HepG2 (cell line): ENCODE measurements around the gene TRAPPC4. TPM values are rescaled to one million over a fixed set of nuclear protein-coding genes. Genes with fewer than 3 reads are reported as not detected.
A peak's percentile ranks its signal among the peaks of the same experiment; 100 is the strongest.

Experiments used
- ATF7-NPFF ChIP-seq: sonication (generic); formaldehyde crosslinking; IDR thresholded peaks from 2 replicates; pipeline ENCODE4 v1.8.1; 2023; ENCODE audit warnings: mild to moderate bottlenecking, low read depth, missing genetic modification reagents, moderate library complexity
- JARID2 ChIP-seq: sonication (generic); formaldehyde crosslinking; IDR thresholded peaks from 2 replicates; pipeline ENCODE4 v1.8.1; 2023; ENCODE audit warnings: missing genetic modification reagents, inconsistent platforms; ENCODE audit not compliant: insufficient replicate concordance
- LBX2 ChIP-seq: sonication (generic); formaldehyde crosslinking; IDR thresholded peaks from 2 replicates; pipeline ENCODE4 v1.5.0; 2020; ENCODE audit warnings: missing genetic modification reagents, mild to moderate bottlenecking, borderline replicate concordance
- MIER2 ChIP-seq: IDR thresholded peaks from 2 replicates; pipeline ENCODE4 v1.6.1; 2016; ENCODE audit warnings: missing biosample characterization, missing genetic modification reagents
- MTF1 ChIP-seq: sonication (generic); formaldehyde crosslinking; IDR thresholded peaks from 2 replicates; pipeline ENCODE4 v1.5.0; 2020; ENCODE audit warnings: missing genetic modification reagents
- NR2F1 ChIP-seq, 2 experiments: fragments of 450-650 bp in 1 of 2; formaldehyde crosslinking in 1 of 2; IDR thresholded peaks; 2 replicates each; pipeline versions ENCODE4 v1.5.0 to v1.6.1; 2016 to 2020; ENCODE audit warnings: mild to moderate bottlenecking in 1 of 2, missing compliant biosample characterization in 1 of 2, missing genetic modification reagents in 1 of 2, moderate library complexity in 1 of 2
- NR2F6 ChIP-seq, 2 experiments: IDR thresholded peaks; 2 replicates each; pipeline ENCODE4 v1.6.1; 2016; ENCODE audit warnings: antibody characterized with exemption in 1 of 2, mild to moderate bottlenecking in 1 of 2
- SIX4 ChIP-seq: sonication (generic); formaldehyde crosslinking; IDR thresholded peaks from 2 replicates; pipeline ENCODE4 v1.4.0; 2020; ENCODE audit warnings: missing genetic modification reagents
- SNAI1 ChIP-seq: sonication (generic); formaldehyde crosslinking; IDR thresholded peaks from 2 replicates; pipeline ENCODE4 v1.5.0; 2020; ENCODE audit warnings: mild to moderate bottlenecking, missing genetic modification reagents, borderline replicate concordance
- ZBTB2 ChIP-seq: sonication (generic); formaldehyde crosslinking; IDR thresholded peaks from 2 replicates; pipeline ENCODE4 v1.8.0; 2022; ENCODE audit warnings: low read depth, missing genetic modification reagents
- ZC3H4 ChIP-seq: sonication (generic); formaldehyde crosslinking; IDR thresholded peaks from 2 replicates; pipeline ENCODE4 v1.4.0; 2020; ENCODE audit warnings: missing genetic modification reagents, borderline replicate concordance
- ZNF282 ChIP-seq: fragments of 450-650 bp; IDR thresholded peaks from 2 replicates; pipeline ENCODE4 v1.6.1; 2018; ENCODE audit not compliant: partially characterized antibody
- ZNF512B ChIP-seq: sonication (generic); formaldehyde crosslinking; IDR thresholded peaks from 2 replicates; pipeline ENCODE4 v1.5.1; 2020; ENCODE audit warnings: missing genetic modification reagents, mild to moderate bottlenecking, borderline replicate concordance
- ZNF644 ChIP-seq: IDR thresholded peaks from 2 replicates; pipeline ENCODE4 v1.6.1; 2016; ENCODE audit warnings: low read depth
- ZSCAN29 ChIP-seq: sonication (generic); formaldehyde crosslinking; conservative IDR thresholded peaks from 2 replicates; pipeline ENCODE4 v1.4.0; 2020; ENCODE audit warnings: mild to moderate bottlenecking, missing genetic modification reagents
- polyA plus RNA-seq, 8 experiments: library from polyadenylated mRNA; depleted of rRNA in 3 of 8; stranded (reverse) in 7 of 8; unstranded in 1 of 8; fragments of >200 nt; fragmentation: Illumina TruSeq in 4 of 8; extraction: Trizol in 4 of 8; gene quantifications; 2 replicates each; pipeline versions ENCODE4 v1.2.1 to v1.2.3, GENCODE V29; 2011 to 2016; ENCODE audit warnings: low read depth in 4 of 8, missing spikeins in 1 of 8, mixed read lengths in 1 of 8; ENCODE audit not compliant: insufficient read depth in 1 of 8
- total RNA-seq, 5 experiments: library from RNA; depleted of rRNA; stranded (reverse); fragments of >200 nt; fragmentation: Illumina TruSeq; extraction: Trizol; gene quantifications; 2 replicates each; pipeline ENCODE4 v1.2.3, GENCODE V29; 2016; ENCODE audit warnings: low read depth in 1 of 5
- TF ChIP-seq, protein P1 (sequence below): sonication (generic); formaldehyde crosslinking; IDR thresholded peaks from 2 replicates; pipeline ENCODE4 v1.5.0; 2020; ENCODE audit warnings: mild to moderate bottlenecking, missing genetic modification reagents, borderline replicate concordance
- TF ChIP-seq, protein P2 (sequence below): sonication (generic); formaldehyde crosslinking; IDR thresholded peaks from 2 replicates; pipeline ENCODE4 v1.4.0; 2020; ENCODE audit warnings: missing genetic modification reagents

Gene TRAPPC4
- total and polyA plus RNA-seq, 2 of the 13 experiments (the other 11 are each of a cell fraction or from before 2014, with no cell fraction given): 97.4 to 140 TPM

- peak; percentile 92 for TF ChIP-seq ZBTB2 (CRISPR knock-in tag)
- peak; percentile 31; the same call in 1 of the 2 replicates for TF ChIP-seq ATF7-NPFF (CRISPR knock-in tag)
- no peak for TF ChIP-seq MIER2 (CRISPR knock-in tag)
- TF ChIP-seq, protein P1, sequence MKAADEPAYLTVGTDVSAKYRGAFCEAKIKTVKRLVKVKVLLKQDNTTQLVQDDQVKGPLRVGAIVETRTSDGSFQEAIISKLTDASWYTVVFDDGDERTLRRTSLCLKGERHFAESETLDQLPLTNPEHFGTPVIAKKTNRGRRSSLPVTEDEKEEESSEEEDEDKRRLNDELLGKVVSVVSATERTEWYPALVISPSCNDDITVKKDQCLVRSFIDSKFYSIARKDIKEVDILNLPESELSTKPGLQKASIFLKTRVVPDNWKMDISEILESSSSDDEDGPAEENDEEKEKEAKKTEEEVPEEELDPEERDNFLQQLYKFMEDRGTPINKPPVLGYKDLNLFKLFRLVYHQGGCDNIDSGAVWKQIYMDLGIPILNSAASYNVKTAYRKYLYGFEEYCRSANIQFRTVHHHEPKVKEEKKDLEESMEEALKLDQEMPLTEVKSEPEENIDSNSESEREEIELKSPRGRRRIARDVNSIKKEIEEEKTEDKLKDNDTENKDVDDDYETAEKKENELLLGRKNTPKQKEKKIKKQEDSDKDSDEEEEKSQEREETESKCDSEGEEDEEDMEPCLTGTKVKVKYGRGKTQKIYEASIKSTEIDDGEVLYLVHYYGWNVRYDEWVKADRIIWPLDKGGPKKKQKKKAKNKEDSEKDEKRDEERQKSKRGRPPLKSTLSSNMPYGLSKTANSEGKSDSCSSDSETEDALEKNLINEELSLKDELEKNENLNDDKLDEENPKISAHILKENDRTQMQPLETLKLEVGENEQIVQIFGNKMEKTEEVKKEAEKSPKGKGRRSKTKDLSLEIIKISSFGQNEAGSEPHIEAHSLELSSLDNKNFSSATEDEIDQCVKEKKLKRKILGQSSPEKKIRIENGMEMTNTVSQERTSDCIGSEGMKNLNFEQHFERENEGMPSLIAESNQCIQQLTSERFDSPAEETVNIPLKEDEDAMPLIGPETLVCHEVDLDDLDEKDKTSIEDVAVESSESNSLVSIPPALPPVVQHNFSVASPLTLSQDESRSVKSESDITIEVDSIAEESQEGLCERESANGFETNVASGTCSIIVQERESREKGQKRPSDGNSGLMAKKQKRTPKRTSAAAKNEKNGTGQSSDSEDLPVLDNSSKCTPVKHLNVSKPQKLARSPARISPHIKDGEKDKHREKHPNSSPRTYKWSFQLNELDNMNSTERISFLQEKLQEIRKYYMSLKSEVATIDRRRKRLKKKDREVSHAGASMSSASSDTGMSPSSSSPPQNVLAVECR (CRISPR knock-in tag): peak; percentile 90; the same call in 1 of the 2 replicates
- no peak for TF ChIP-seq SNAI1 (CRISPR knock-in tag)
- peak; percentile 48 to 91; a peak in 3 of 4 replicates for TF ChIP-seq NR2F1 (CRISPR knock-in tag; IDR thresholded peaks at IDR 0.05)
- TF ChIP-seq, protein P2, sequence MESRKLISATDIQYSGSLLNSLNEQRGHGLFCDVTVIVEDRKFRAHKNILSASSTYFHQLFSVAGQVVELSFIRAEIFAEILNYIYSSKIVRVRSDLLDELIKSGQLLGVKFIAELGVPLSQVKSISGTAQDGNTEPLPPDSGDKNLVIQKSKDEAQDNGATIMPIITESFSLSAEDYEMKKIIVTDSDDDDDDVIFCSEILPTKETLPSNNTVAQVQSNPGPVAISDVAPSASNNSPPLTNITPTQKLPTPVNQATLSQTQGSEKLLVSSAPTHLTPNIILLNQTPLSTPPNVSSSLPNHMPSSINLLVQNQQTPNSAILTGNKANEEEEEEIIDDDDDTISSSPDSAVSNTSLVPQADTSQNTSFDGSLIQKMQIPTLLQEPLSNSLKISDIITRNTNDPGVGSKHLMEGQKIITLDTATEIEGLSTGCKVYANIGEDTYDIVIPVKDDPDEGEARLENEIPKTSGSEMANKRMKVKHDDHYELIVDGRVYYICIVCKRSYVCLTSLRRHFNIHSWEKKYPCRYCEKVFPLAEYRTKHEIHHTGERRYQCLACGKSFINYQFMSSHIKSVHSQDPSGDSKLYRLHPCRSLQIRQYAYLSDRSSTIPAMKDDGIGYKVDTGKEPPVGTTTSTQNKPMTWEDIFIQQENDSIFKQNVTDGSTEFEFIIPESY (CRISPR knock-in tag): peak; percentile 50; the same call in 1 of the 2 replicates
- TF ChIP-seq JARID2: no peak
- 0 out of 2 replicates have a peak, but pooled peaks have one; percentile 31 for TF ChIP-seq ZNF644
- TF ChIP-seq LBX2 (CRISPR knock-in tag): no peak
- peak; percentile 69 for TF ChIP-seq NR2F6 (IDR thresholded peaks at IDR 0.05)
- peak; percentile 86 for TF ChIP-seq NR2F6 (CRISPR knock-in tag; IDR thresholded peaks at IDR 0.05)
- TF ChIP-seq ZNF512B: no peak
- TF ChIP-seq SIX4 (CRISPR knock-in tag): no peak
- no peak for TF ChIP-seq ZNF282
- no peak for TF ChIP-seq ZC3H4
- peak; percentile 53; the same call in 1 of the 2 replicates for TF ChIP-seq ZSCAN29 (CRISPR knock-in tag)
- no peak for TF ChIP-seq MTF1 (CRISPR knock-in tag)
These were observed 38.6 kb downstream of the TRAPPC4 start, which contains the start of gene HYOU1 (continued) for GRCh38 chr11:119057000-119057769.
